GM18498 (cell line): ENCODE data around the gene RTRAF.

Experiments
- ATAC-seq: cut with Tn5 transposase; IDR thresholded peaks from one replicate; pipeline ENCODE4 v1.9.1; 2021; ENCODE audit warnings: mild to moderate bottlenecking, moderate library complexity; ENCODE audit not compliant: unreplicated experiment

RTRAF gene

DNA sequence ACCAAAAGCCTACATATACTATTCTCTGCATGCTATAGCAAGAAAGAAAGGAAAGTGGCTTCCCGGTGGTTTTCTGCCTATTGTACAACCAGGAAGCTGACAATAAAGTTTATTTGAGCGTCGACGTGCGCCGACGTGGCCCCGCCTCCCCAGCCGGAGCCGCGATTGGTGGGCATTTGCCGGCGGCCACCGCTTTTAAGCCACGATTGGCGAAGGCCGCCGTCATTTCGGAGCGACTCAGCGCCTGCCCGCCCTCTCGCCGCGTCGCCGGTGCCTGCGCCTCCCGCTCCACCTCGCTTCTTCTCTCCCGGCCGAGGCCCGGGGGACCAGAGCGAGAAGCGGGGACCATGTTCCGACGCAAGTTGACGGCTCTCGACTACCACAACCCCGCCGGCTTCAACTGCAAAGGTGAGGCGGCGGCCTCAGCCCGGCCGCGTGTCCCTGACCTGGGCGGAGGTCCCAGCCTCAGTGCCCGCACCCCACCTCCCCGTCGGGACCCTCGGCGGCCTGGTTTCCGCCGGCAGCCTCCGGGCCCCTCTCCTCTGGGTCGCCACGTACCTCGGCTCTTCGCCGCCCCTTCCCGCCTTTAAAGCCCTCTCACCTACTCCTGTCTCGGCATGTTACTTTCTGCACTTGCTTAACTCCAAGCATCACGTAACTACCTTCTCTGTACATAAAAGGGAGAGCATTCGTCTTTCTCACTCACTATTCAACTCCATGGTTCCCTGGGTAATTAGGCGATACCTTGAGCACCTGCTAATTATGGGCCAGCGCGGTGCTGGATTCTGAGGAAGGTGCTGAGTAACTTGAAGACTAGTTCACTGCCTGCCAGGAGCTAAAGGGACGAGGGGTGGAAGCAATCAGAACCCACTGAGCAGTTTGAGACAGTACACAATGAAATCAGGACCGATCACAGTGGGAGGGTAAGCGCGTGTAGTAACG lies at the start of gene RTRAF:
TSS of gene RTRAF (plus strand) at position 254 of the 942 bp plus-strand sequence. CDS start at position 348, 94 bp downstream.
- peak; percentile 95 for ATAC-seq

DNA sequence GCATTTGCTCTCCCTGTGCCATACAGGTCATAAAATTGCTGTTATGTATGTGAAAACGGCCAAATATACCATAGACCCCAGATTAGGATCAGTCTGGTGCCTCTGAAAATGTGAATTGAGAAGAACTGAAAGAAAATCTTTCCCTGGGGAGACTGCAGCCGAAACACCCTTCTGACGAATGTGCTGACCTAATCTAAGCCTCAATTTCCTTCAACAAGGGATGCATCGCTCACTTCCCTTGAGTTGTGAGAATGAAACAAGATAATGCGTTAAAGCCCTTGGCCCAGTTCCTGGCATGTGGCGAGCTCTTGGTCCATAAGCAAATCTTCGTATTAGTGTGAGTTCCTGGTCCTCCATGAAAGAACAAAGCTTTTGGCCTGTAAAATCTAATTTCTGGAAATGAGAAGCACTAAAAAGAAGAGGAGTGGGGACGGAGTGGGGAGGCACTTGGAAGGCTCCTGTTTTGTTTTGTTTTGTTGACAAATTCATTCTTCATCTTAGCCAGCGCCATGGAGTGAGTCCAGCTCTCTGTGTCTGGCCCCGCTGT lies 49.5 kb upstream of the RTRAF start:
- no peak for ATAC-seq

DNA sequence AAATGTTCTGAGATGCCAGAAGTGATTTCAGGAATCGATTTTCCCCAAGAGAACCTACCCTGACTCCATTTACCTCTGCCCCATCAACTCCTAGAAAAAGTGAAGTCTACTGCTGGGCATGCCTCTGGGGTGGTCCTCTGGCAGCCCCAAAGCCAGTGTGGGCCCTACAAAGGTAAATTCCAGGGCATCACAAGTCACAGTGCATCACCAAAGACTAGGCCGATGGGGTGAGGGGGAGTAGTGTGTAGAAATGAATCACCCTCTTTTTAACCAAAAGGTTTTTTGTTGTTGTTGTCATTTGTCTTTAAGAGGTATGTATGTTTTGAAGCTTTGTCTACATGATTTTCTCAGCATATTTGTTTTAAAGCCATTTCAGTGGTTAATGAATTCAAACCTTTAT lies 46.4 kb upstream of the RTRAF start:
- no peak for ATAC-seq

DNA sequence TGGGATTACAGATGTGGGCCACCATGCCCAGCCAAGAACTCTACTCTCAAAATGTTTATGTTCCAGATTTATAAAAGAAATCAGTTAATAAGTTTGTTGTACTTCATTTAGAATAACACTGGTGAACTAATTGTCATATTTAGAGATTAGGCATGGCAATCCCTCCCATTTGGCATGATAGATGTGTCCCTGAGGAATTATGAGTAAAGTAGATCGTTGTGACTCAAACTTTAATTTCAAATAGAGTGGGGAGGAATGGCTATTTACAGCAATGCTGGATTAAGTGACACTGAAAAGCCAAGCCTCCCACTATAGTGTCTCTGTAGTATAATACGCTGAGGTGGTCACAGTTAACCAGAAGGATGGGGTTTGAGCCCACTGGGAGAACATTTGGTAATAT lies 39.3 kb upstream of the RTRAF start:
- no peak for ATAC-seq

DNA sequence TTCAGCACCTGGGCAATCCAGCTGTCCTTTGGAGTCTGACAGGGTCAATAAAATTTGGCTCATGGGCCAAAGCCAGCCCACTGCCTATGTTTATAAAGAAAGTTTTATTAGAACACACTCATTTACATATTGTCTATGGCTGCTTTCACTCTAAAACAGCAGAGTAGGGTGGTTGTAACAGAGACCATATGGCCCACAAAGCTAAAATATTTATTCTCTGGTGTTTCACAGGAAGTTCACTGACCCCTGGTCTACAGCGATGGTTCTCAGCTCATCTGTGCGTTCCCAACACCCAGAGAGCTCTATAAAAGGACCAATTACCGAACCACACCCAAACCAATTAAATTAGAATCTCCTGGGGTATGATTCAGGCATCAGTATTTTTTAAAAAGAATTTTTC lies 37.7 kb upstream of the RTRAF start:
- no peak for ATAC-seq

DNA sequence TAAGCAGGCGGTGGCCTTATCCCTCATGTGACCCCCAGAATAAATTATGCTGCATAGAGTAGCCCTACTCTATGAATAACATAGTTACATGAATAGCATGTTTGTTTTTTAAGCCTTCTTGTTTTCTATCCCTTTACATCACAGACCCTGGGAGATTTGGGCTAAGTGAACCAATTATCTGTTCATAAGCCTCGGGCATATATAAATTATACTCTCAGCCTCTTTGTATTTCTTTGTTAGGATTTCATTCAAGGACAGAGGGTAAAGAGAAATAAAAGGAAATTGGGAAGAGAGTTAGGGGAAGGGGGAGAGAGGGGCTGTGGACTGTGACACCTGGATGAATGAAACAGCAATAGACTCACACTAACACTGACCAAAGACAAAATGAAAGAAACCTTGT lies 35.3 kb upstream of the RTRAF start:
- ATAC-seq = no peak

DNA sequence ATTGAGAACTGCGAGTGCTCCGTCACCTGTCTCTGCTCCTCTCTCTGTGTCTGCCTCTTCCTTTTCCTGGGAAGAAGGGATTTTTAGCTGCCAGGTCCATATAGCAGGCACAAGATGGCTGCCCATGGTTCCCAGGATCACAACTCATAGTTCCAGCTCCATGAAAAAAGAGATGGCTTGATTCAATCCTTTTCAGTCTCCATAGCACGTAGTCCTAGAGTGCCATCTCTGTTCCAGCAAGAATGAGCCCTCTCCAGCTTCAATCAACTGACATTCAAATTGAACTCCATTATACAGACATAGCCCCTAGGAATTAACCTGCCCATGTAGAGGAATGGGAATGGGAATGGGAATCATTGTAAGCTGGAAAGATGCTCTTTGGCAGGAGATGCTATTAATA lies 34.7 kb upstream of the RTRAF start:
- no peak for ATAC-seq

DNA sequence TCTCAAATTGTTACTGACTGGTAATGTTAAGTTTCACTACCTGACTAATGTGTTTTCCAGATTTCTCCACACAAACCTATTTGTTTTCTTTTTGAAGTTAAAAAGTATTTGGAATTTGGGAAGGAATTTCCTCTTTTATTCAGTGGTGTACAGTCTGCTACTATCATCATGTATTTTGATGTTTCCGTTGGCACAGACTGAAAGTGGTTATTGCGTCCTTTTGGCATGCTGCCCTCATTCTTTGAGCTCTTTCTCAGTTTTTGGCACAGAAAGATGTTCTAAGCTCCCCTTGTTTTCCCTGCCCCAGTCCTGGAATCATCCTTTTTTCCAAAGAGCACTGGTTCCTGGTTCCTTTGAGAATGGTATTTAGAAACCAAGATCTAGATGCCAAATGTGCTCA lies 31.4 kb upstream of the RTRAF start:
- no peak for ATAC-seq

DNA sequence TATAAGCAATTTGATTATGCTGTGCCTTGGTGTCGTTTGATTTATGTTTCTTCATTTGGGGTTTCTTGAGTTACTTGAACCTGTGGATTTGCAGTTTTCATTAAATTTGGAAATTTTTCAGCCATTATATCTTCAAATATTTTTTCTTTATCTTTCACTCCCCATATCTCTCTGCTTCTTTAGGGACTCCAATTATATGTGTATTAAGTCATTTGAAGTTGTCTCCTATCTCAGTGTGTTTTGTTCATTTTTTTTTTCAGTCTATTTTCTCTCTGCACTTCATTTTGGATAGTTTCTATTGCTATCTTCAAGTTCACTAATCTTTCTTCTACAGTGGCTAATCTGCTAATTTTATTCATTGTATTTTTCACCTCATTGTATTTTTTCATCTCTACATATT lies 29.4 kb upstream of the RTRAF start:
- no peak for ATAC-seq

DNA sequence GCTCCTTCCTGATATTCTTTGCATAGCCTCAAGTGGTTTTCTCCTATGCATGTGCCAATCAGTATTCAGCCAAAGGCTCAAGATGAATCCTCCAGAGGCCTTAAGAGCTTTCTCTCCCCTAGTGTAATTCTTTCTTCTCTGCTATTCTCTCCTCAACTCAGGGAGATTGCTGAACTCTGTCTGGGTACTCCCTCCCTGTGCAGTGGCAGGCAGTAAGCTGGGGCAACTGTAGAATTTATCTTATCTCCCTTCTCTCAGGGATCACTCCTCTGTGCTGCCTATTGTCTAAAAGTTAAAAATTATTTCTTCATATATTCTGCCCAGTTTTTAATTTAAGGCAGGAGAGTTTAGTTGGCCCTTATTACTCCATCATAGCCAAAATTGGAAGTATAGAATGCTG lies 28.5 kb upstream of the RTRAF start:
- no peak for ATAC-seq

DNA sequence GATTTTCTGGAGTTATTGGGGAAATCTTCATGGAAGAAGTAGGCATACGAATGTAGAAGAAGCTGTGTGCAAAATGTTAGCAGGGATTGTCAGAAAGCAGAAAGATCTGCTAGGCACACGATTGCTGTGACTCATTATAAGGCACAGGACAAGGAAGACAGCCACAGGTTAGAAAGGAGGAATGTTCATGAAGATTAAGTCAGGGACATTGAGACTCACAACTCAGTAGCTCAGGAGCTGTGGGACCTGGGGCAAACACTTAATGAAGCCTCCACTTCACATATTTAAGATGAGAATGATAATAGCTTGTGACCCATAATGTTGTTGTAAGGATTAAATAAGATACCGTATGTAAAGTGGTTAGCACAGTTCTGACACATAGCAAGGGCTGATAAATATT lies 26.6 kb upstream of the RTRAF start:
- ATAC-seq = no peak

DNA sequence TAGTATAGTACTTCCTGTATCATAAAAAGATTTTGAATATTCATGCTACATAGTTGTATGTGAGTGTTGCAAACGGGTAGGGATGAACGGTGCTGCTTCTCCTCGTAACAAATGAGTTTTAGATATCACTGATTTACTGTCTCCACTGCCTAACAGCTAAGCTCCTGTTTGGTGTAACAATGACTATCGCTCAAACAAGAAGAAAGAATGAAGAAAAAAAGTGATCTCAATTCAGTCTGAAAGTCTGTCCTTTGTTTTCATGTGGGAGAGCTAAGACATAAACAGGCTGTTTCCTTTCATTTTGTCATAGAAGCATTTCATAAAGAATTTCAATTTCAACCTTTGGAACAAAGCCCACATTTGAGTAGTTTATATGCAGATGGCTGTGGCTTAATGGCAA lies 26.1 kb upstream of the RTRAF start:
- ATAC-seq = no peak

DNA sequence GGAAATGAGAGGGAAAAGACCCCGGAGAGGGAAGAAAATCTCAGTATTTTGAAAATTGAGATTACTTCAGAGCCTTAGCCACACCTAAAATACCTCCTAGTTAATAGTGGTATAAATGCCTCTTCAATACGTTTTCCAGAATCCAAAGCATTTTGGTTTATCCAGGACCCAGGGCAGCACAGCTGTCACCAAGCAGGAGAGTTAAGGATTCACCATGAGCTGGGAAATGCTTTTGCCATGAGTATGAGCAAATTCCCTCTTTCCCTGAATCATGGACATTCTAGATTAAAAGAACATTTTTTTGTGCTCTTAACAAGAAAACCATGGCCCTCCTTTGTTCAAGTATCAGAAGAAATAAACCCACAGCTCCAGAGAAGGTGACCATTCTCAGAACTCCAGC lies 21.8 kb upstream of the RTRAF start:
- no peak for ATAC-seq

DNA sequence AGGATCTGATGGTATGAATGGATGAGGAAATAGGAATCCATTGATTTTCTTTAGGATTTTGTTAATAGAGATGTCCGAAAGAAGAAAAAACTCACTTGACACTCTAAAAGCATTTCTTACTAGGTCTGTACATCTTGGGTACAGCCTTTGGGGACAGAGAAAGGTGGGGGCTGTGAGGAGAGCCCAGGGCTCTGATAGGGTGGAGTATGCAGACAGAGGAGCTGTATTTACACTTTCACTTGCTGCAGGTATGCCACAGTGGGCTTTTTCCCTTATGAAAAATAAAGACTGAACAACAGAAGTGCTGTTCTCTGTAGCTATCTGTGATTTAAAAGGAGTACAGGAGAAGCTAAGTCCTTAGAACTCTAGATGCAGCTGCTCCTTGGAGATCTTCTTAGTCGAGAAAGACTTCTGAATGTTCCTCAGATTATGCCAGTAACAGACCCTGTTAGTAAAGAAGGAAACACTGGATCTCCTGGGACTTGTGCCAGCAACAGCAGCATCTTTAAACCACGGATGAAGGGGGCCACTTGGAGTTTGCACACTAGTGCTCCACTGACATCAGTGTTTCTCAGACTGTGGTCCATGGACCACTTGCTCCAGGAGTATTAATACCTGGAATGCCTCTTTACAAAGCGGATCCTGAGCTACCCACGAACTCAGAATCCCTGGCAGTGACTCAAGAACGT lies 19.4 kb upstream of the RTRAF start:
- ATAC-seq = no peak

DNA sequence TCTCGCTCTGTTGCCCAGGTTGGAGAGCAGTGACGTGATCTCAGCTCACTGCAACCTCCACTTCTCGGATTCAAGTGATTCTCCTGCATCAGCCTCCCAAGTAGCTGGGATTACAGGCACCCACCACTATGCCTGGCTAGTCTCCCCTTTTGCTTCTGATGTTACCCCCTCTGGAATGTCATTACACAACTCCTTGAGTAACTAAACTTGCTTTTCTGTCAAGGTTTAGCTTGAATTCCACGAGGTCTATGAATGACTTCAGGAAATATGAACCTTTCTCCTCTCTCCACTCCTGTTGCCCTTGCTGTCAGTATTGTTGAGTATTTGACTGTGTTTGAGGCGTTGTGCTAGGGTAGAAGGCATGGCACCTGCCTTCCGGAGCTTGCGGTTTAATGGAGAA lies 16.8 kb upstream of the RTRAF start:
- no peak for ATAC-seq

DNA sequence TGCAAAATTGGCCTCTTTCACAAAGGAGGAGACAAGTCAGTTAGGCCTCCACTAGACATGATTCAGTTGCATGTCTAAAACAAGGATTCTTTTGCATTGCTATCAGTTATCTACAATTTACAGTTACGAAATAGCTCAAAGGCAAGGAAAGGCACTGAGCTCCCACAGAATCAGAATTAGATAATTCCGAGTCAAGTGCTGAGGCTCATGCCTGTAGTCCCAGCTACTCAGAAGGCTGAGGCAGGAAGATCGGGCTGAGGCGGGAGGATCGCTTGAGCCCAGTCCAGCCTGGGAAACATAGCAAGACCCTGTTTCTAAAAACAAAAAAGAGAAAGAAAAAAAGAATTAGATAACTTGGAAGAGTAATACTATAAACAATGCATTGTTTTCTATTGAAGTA lies 12.3 kb upstream of the RTRAF start:
- ATAC-seq = no peak

DNA sequence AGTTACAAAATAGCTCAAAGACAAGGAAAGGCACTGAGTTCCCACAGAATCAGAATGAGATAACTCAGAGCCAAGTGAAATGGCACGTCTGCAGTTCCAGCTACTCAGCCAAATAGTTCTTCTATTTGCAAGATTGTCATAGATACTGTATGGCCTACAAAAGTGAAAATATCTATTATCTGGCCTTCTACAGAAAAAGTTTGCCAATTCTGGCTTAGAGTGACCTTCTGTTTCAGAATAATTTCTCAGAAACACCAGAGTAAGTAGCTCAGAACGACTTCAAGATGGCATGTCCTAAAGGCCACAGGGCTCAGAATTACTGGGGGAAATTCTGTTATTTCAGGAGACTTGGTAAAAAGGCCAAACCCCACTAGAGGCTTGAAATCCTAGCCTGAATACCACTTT lies 10.7 kb upstream of the RTRAF start:
- ATAC-seq = no peak

DNA sequence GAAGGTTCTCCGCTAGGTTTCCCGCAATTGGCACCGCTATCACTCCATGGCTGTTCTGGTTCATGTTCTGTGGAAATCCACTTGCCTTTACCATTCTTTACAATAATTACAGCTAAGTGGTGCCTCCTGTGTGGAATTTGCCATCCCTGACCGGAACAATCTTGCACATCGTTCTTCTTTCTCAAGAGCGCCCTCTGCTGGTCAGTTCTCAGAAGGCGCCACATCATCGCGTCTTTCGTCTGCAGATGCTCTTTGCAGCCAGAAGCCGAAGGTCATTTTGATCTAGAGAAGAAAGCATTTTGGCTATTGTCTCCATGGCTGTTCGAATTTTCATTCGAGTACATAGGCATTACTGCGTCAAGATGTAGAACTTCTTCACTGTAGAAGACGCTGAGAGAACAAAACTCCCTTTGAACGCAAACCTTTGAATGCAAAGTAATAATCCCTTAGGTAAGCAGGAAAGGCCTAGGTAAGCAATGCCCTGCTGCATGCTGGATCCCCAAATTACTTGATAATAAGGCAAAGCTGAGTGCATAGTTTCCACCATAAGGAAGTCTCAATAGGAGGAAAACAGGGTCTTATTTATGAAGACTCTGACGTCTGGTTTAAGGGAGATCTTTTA lies 10.1 kb upstream of the RTRAF start:
- peak; percentile 71 for ATAC-seq

DNA sequence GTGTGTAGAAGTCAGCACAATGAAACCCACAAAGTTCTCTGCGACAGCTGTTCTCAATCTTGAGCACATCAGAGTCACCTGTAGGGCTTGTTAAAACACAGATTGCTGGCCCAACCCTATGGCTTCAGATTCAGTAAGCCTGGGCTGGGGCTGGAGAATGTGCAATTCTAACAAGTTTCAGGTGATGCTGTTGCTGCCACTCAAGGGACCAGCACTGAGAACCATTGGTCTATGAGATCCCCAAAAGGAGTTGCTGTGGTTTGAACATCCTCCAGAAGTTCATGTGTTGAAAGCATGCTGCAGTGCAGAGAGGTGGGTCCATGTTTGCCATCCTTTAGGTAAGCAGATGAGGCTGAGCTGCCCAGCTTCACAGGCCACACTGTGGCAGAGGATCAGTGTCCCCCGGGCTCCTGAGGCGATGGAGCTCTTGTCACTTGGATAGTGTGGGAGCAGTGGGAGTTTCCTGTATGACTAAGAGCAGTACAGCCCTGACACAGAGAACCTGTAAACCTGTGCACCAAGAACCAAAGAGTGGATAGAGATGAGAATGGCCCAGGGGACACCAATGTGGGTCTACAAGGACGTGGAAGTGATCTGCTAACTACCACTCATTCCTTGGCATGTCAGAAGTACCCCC lies 8.0 kb upstream of the RTRAF start:
- ATAC-seq = no peak

DNA sequence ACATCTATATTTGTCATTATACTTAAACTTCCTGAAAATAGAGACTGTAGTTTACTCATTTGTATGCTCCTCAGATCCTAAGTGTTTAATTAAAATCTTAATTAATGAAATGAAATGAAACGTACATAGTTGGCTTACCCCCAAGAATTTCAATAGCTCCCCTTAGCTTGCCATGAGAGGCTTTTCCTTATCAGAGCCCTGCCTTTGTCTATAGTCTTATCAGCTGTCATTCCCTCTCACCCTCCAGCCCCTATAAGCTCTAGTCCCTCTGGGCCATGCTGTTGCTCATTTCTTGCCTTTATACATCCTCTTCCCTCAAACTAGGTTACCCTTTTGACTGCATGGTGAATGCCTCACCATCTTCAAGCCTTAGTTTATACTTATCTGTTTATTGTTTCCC lies 1.1 kb upstream of the RTRAF start:
- no peak for ATAC-seq

DNA sequence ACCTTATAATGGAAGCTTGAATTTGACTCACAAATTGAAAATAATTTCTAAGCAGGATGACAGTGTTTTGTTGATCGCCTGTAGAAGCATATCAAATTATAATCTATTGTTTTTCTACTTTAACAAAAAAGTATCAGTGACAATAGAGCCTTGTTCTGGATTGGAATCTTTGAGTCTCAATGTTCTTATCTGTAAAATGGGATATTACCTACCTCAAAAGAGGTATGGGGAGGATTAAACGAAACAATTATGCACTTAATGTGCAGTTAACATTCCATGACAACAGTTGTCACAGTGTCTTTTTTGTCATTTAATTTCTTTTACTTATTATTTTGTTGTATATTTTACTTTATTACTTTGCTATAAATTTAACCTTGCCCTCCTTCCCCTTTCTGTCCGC lies 1.1 kb downstream of the RTRAF start:
- no peak for ATAC-seq
